IPS-18c (cell line): ENCODE results near the gene OR10H4.
"Not testable (repeated sequence)": the region's sequence is repeated elsewhere in the genome, so short reads cannot be mapped to it uniquely, and the experiment has no call there.

Source experiments
- H3K4me3 ChIP-seq: 2 replicates; pipeline ENCODE4 v1.7.0; 2013; ENCODE audit warnings: low read depth, mild to moderate bottlenecking, low read length, moderate library complexity; ENCODE audit not compliant: insufficient read depth
- H3K9me3 ChIP-seq: one replicate; pipeline ENCODE4 v1.6.1; 2013; ENCODE audit warnings: mild to moderate bottlenecking, low read length, moderate library complexity; ENCODE audit not compliant: control insufficient read depth, insufficient read depth

The OR10H4 gene

GRCh38 chr19:15934332-15935078, 14.3 kb upstream of the OR10H4 start, which contains the start of gene CYP4F11:
CYP4F11 (minus strand) TSS chr19:15934529; CDS start chr19:15934408, 121 bp downstream.
- H3K4me3 ChIP-seq = no peak within 1 kb of the TSS
- H3K9me3 ChIP-seq = peaks cover 18% of the 10 kb centered on the region

GRCh38 chr19:15935167-15935702, 13.6 kb upstream of the OR10H4 start:
- H3K4me3 ChIP-seq = no peak overlapping the region
- H3K9me3 ChIP-seq = peaks cover 19% of the 10 kb centered on the region

- no peak overlapping the region for H3K4me3 ChIP-seq
Measured at GRCh38 chr19:15936173-15936572, 12.6 kb upstream of the OR10H4 start.

GRCh38 chr19:15936950-15937349, 11.9 kb upstream of the OR10H4 start:
- H3K9me3 ChIP-seq = peaks cover 13% of the 10 kb centered on the region

More at GRCh38 chr19:15936173-15936572, 12.6 kb upstream of the OR10H4 start:
- H3K9me3 ChIP-seq = peaks cover 15% of the 10 kb centered on the region

DNA sequence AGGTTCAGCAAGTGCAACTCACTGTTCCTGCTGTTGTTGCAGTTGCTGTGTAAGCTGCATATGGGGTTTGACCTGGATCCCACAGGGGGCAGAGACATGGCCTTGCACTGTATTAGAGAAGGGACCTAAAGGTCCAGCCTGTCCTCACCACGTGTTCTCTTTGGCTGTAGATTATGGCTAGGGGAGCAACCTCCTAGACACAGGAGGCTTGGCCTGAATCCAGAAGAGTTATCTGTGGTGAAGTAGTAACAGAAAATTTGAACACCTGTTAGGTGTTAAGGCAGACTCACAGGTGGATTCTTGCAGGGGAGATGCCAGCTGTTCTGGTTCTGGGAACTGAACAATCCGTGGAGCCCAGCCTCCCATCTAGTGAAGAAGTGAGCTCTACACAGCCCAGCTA, 11.0 kb upstream of the OR10H4 start:
- Histone ChIP-seq H3K4me3 (no peak overlapping the region), H3K9me3 (peaks cover 16% of the 10 kb centered on the region)

More at GRCh38 chr19:15936950-15937349, 11.9 kb upstream of the OR10H4 start:
- H3K4me3 ChIP-seq = no peak overlapping the region

GRCh38 chr19:15944401-15944800, 4.4 kb upstream of the OR10H4 start:
- no peak overlapping the region for H3K4me3 ChIP-seq
- H3K9me3 ChIP-seq = peaks cover 12% of the 10 kb centered on the region

DNA sequence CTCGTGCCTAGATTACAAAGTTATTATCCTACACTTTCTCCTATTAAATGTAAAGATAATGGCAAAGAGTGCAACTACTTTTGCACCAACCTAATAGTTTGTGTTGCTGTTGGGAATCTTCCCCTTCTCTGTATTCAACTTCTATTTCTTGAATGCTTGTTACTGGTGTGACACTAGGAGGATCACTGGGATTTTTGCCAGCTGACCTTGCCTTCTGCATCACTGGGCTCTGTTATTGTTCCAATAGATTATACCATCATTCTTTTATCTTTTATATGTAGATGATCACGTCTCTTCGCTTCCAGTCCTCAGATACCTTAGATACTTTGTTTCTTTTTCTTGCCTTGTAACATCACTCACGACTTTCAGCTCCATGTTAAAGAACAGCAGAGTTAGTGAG, 3.5 kb upstream of the OR10H4 start:
- Histone ChIP-seq H3K9me3 (peaks cover 10% of the 10 kb centered on the region), H3K4me3 (no peak overlapping the region)

DNA sequence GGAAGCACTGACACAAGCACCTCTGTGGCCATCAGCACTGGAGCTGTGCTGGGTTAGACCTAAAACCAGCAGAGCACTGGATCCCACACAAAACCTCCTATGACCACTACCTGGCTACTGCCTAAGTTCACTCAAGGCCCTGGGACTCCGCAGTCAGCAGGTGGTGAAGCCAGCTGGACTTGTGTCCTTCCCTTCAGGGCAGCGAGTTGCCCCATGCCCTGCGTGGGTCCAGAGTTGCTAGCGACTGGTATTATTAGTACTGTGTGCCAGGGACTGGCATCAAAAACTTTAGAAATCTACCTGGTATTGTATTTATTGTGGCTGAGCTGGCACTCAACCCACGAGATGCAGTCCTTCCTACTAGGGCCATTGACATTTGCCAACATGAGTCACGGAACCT, 6.0 kb downstream of the OR10H4 start:
- Histone ChIP-seq H3K9me3 (peaks cover 9% of the 10 kb centered on the region), H3K4me3 (no peak overlapping the region)

DNA sequence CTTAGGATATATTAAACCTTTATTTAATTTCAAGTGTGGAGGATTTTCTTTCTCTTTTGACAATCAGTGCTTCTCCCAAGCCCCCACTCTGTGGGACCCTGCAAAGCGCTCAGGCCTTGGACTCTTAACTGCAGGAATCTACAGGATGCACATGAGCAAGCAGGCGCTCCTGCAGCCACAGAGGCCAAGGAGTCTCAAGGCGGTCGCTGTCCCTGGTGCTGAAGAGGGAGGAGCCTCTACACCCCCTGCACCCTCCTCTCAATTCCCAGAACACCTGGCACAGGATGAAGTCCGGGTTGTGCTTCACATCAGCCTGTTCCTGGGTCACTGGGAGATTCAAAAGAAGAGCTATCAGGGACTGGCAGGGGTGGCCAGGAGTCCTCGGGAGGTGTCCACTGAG, 13.5 kb downstream of the OR10H4 start:
- no peak overlapping the region for H3K4me3 ChIP-seq
- peaks cover 12% of the 10 kb centered on the region for H3K9me3 ChIP-seq

GRCh38 chr19:15964231-15964630, 15.4 kb downstream of the OR10H4 start:
- Histone ChIP-seq H3K4me3 (no peak overlapping the region), H3K9me3 (peaks cover 14% of the 10 kb centered on the region)

GRCh38 chr19:15971224-15971780, 22.5 kb downstream of the OR10H4 start:
- no peak overlapping the region for H3K4me3 ChIP-seq
- peaks cover 7% of the 10 kb centered on the region for H3K9me3 ChIP-seq

DNA sequence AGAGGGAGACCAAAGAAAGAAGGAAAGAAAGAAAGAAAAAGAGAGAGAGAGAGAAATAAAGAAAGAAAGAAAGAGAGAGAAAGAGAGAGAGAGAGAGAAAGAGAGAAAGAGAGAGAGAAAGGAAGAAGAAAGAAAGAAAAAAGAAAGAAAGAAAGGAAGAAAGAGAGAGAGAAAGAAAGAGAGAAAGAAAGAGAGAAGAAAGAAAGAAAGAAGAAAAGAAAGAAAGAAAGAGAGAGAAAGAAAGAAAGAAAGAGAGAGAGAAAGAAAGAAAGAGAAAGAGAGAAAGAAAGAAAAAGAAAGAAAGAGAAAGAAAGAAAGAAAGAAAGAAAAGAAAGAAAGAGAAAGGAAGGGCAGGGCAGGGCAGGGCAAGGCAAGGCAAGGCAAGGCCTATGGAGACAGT, 23.2 kb downstream of the OR10H4 start:
- H3K9me3 ChIP-seq, H3K4me3 ChIP-seq: not testable (repeated sequence)

DNA sequence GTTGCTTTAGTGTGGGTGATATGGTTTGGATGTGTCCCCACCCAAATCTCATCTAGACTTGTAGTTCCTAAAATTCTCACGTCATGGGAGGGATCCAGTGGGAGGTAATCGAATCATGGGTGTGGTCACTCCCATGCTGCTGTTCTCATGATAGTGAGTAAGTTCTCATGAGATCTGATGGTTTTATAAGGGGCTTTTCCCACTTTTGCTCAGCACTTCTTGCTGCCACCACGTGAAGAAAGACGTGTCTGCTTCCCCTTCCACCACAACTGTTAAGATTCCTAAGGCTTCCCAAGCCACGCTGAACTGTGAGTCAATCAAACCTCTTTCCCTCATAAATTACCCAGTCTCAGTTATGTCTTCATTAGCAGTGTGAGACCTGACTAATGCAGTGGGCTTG, 26.0 kb downstream of the OR10H4 start:
- Histone ChIP-seq H3K9me3 (peaks cover 7% of the 10 kb centered on the region), H3K4me3 (no peak overlapping the region)

DNA sequence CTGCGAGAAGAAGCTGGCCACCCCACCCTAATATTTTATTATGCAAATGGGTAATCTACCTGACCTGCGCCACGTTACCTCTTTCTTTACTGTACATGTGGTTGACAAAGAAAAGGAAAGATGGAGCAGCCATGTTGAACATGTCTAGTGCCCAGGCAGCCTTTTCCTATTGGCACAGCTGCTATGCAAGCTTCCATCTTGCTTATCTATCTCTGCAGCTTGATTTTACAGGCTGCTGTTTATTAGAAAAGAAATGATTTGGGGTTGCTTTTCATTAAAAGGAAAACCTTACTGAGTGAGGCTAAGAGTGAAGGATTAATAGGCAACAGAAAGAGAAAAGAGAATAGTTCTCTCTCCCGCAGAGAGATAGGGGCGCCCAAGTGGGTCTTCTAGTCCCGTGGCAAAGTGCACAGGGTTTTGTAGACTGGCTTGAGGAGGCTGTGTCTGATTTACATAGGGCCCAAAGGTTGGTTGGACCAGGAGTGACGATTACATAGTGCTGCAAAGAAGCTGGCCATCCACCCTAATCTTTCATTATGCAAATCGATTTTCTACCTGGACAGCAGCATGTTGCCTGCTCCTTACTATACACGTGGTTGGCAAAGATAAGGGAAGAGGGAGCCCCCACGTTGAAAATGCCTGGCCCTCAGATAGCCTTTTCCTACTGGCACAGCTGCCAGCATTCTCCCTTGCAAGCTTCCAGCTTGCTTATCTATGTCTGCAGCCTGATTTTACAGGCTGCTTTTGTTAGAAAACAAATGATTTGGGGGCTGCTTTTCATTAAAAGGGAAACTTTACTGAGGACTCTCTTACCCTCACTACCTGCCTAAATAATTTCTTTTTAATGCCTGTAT, 28.3 kb downstream of the OR10H4 start:
- Histone ChIP-seq H3K9me3 (peaks cover 7% of the 10 kb centered on the region), H3K4me3 (no peak overlapping the region)

GRCh38 chr19:15977690-15978089, 28.9 kb downstream of the OR10H4 start:
- peaks cover 7% of the 10 kb centered on the region for H3K9me3 ChIP-seq
- no peak overlapping the region for H3K4me3 ChIP-seq

- Histone ChIP-seq H3K4me3 (no peak overlapping the region), H3K9me3 (peaks cover 7% of the 10 kb centered on the region)
Measured at GRCh38 chr19:15979293-15979692, 30.5 kb downstream of the OR10H4 start.

- not testable (repeated sequence) for H3K4me3 ChIP-seq, H3K9me3 ChIP-seq
Measured at GRCh38 chr19:15985831-15986230, 37.0 kb downstream of the OR10H4 start.
